Upper lobe of right lung (tissue), 1 donor: ENCODE measurements around the gene CDH4. TPM values are rescaled to one million over a fixed set of nuclear protein-coding genes. Genes with fewer than 3 reads are reported as not detected.

ENCODE experiments used
- ATAC-seq: fragments of 200-7000 bp; cut with Tn5 transposase; one replicate; pipeline ENCODE4 v1.9.1; 2020; ENCODE audit warnings: mild to moderate bottlenecking, moderate library complexity
- DNase-seq: peaks from one replicate; pipeline ENCODE4 v3.0.0-alpha.2; 2020
- H3K27ac ChIP-seq: fragments of 200-600 bp; one replicate; pipeline ENCODE4 v1.8.0; 2022
- H3K27me3 ChIP-seq: fragments of 200-600 bp; one replicate; pipeline ENCODE4 v1.8.0; 2022; ENCODE audit warnings: mild to moderate bottlenecking
- H3K36me3 ChIP-seq: fragments of 200-600 bp; one replicate; pipeline ENCODE4 v1.8.0; 2022
- H3K4me1 ChIP-seq: fragments of 200-600 bp; one replicate; pipeline ENCODE4 v1.8.0; 2022
- H3K4me3 ChIP-seq: fragments of 200-600 bp; one replicate; pipeline ENCODE4 v1.8.0; 2022; ENCODE audit warnings: mild to moderate bottlenecking
- H3K9me3 ChIP-seq: fragments of 200-600 bp; one replicate; pipeline ENCODE4 v1.8.0; 2022
- CTCF ChIP-seq: fragments of 200-600 bp; IDR thresholded peaks from one replicate; pipeline ENCODE4 v1.8.0; 2022; ENCODE audit warnings: antibody characterized with exemption
- intact Hi-C: fragments of 100-400 bp; cut with DNase I; formaldehyde crosslinking; loops from one replicate; pipeline ENCODE4 v1.11.0; 2022
- total RNA-seq: library from RNA; stranded (reverse); fragmentation: NEBNext Ultra II Directional; extraction: Animal tissue kit (Norgen Biotek cat#: 25700); gene quantifications from one replicate; pipeline ENCODE4 v1.2.1, GENCODE V29; 2021
- donor health status: DM: no; HTN: yes; CAD: no; lungs with severe emphysema.

The CDH4 gene
- total RNA-seq, 1 donor from 2014 or later: 0.23 TPM

- DNase-seq: no peak
- no peaks in the 10 kb centered on the region for H3K27me3 ChIP-seq
- no peak overlapping the region for H3K4me3 ChIP-seq
- no peaks in the 10 kb centered on the region for H3K36me3 ChIP-seq
- H3K4me1 ChIP-seq: no peaks in the 10 kb centered on the region
- no peak for ATAC-seq
- no peak overlapping the region for H3K27ac ChIP-seq
- TF ChIP-seq CTCF: no peak
- no peaks in the 10 kb centered on the region for H3K9me3 ChIP-seq
- intact Hi-C loops: no loop called here
Observed at GRCh38 chr20:61564628-61565027, 312.6 kb downstream of the CDH4 start.

GRCh38 chr20:61565791-61566190, 313.7 kb downstream of the CDH4 start:
- H3K9me3 ChIP-seq: no peaks in the 10 kb centered on the region
- no peaks in the 10 kb centered on the region for H3K36me3 ChIP-seq
- no peaks in the 10 kb centered on the region for H3K27me3 ChIP-seq
- no peak for TF ChIP-seq CTCF
- intact Hi-C loops: no loop called here
- no peak for ATAC-seq
- no peaks in the 10 kb centered on the region for H3K4me1 ChIP-seq
- H3K4me3 ChIP-seq: no peak overlapping the region
- DNase-seq: no peak
- no peak overlapping the region for H3K27ac ChIP-seq

- no peaks in the 10 kb centered on the region for H3K36me3 ChIP-seq
- H3K4me3 ChIP-seq: no peak overlapping the region
- no peaks in the 10 kb centered on the region for H3K27me3 ChIP-seq
- no peak overlapping the region for H3K27ac ChIP-seq
- DNase-seq (no peak), ATAC-seq (no peak)
- intact Hi-C loops: no loop called here
- no peaks in the 10 kb centered on the region for H3K9me3 ChIP-seq
- TF ChIP-seq CTCF: no peak
- no peaks in the 10 kb centered on the region for H3K4me1 ChIP-seq
Observed at GRCh38 chr20:61566691-61567090, 314.6 kb downstream of the CDH4 start.

GRCh38 chr20:61567204-61567603, 315.1 kb downstream of the CDH4 start:
- no peaks in the 10 kb centered on the region for H3K4me1 ChIP-seq
- H3K27ac ChIP-seq: no peak overlapping the region
- intact Hi-C loops: no loop called here
- DNase-seq (no peak), ATAC-seq (no peak)
- no peak overlapping the region for H3K4me3 ChIP-seq
- H3K9me3 ChIP-seq: no peaks in the 10 kb centered on the region
- H3K36me3 ChIP-seq: no peaks in the 10 kb centered on the region
- H3K27me3 ChIP-seq: no peaks in the 10 kb centered on the region
- TF ChIP-seq CTCF: no peak

GRCh38 chr20:61569825-61570224, 317.8 kb downstream of the CDH4 start:
- Histone ChIP-seq H3K27me3 (no peaks in the 10 kb centered on the region), H3K36me3 (no peaks in the 10 kb centered on the region), H3K4me1 (no peaks in the 10 kb centered on the region), H3K4me3 (no peak overlapping the region), H3K9me3 (no peaks in the 10 kb centered on the region), H3K27ac (no peak overlapping the region)
- ATAC-seq (no peak), DNase-seq (no peak)
- intact Hi-C loops: no loop called here
- no peak for TF ChIP-seq CTCF

- no peak for ATAC-seq
- intact Hi-C loops: no loop called here
- Histone ChIP-seq H3K27ac (no peak overlapping the region), H3K4me3 (no peak overlapping the region), H3K27me3 (no peaks in the 10 kb centered on the region), H3K9me3 (no peaks in the 10 kb centered on the region), H3K4me1 (no peaks in the 10 kb centered on the region), H3K36me3 (no peaks in the 10 kb centered on the region)
- no peak for TF ChIP-seq CTCF
- no peak for DNase-seq
Observed at GRCh38 chr20:61570646-61571195, 318.7 kb downstream of the CDH4 start.
